Measurements from ENCODE around the gene CENPV.
"Not testable (repeated sequence)": the region's sequence is repeated elsewhere in the genome, so short reads cannot be mapped to it uniquely, and the experiment has no call there.

The CENPV gene

GRCh38 chr17:16314189-16314588, 39.1 kb downstream of the CENPV start:
- DNase-seq (ENCODE audit: low read depth): no peak
- TF ChIP-seq, protein P1, sequence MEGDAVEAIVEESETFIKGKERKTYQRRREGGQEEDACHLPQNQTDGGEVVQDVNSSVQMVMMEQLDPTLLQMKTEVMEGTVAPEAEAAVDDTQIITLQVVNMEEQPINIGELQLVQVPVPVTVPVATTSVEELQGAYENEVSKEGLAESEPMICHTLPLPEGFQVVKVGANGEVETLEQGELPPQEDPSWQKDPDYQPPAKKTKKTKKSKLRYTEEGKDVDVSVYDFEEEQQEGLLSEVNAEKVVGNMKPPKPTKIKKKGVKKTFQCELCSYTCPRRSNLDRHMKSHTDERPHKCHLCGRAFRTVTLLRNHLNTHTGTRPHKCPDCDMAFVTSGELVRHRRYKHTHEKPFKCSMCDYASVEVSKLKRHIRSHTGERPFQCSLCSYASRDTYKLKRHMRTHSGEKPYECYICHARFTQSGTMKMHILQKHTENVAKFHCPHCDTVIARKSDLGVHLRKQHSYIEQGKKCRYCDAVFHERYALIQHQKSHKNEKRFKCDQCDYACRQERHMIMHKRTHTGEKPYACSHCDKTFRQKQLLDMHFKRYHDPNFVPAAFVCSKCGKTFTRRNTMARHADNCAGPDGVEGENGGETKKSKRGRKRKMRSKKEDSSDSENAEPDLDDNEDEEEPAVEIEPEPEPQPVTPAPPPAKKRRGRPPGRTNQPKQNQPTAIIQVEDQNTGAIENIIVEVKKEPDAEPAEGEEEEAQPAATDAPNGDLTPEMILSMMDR (IDR thresholded peaks at IDR 0.05; ENCODE audit: insufficient read depth, low read depth, low read length, missing control alignments): no peak

DNA sequence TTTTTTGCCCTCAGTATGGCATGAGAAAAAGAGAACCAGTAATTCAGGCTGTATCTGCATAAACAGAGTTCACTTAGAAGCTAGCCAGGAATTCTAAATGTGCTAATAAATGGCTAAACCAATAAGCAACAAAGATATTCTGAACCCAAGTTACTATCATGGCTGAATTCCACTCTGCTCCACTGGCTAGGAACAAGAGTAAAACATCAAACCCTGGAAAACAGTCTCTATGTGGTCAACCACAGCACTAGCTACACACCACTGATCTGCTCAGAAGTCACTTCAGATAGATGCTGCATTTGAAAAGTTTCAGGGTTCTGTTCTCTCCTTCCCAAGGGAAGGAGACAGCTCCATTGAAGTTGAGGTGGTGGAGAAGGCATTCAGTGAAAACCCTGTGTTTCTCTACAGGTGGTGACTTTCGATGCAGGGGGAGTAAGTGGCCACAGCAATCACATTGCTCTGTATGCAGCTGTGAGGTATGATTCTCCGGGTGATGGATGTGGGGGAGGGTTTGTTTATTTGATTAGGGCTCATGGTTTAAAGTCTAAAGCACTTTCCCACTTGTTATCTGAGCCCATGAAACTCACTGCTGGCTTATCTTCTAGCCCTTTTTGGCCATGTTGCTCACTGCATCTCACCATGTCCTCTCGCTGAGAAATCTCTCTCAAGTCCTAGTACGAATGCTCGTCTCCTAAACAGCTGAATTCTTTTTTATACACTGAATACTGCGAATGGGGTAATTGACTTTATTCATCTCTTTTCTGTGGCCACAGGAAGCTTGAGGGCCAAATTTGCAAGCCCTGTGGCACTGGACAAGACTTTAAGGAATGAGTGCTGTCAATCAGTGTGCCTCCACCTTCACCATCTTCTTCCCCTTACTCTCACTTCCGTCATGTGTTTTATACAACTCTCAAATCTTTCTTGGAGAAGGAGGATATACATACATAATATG, 39.9 kb downstream of the CENPV start:
- no peak overlapping the region for H3K4me3 ChIP-seq (ENCODE audit: low read length)
- TF ChIP-seq, protein P1 (IDR thresholded peaks at IDR 0.05; ENCODE audit: insufficient read depth, low read depth, low read length, missing control alignments): no peak
- DNase-seq (ENCODE audit: low read depth): no peak

More at GRCh38 chr17:16314189-16314588, 39.1 kb downstream of the CENPV start:
- no peak overlapping the region for H3K4me3 ChIP-seq (ENCODE audit: low read length)

- not testable (repeated sequence) for H3K4me3 ChIP-seq (ENCODE audit: low read length); DNase-seq (ENCODE audit: low read depth)
Observed at GRCh38 chr17:16312061-16312460, 41.2 kb downstream of the CENPV start.

GRCh38 chr17:16306211-16306610, 47.1 kb downstream of the CENPV start:
- TF ChIP-seq, protein P1 (IDR thresholded peaks at IDR 0.05; ENCODE audit: insufficient read depth, low read depth, low read length, missing control alignments): no peak
- DNase-seq (ENCODE audit: low read depth): no peak
- H3K4me3 ChIP-seq (ENCODE audit: low read length): no peak overlapping the region

DNA sequence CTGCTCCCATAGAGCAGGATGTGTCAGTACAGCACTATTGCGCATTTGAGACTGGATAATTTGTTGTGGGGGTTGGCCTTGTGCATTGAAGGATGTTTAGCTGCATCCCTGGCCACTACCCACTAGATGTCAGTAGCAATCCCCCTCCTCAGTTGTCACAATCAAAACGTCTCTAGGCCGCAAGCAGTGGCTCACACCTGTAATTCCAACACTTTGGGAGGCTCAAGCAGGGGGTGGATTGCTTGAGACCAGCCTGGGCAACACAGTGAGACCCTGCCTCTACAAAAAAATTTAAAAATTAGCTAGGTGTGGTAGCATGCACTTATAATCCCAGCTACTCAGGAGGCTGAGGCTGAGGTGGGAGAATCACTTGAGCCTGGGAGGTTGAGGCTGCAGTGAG, 48.4 kb downstream of the CENPV start:
- TF ChIP-seq, protein P1 (IDR thresholded peaks at IDR 0.05; ENCODE audit: insufficient read depth, low read depth, low read length, missing control alignments): peak; percentile 46
- no peak overlapping the region for H3K4me3 ChIP-seq (ENCODE audit: low read length)
- DNase-seq (ENCODE audit: low read depth): peak; percentile 24

DNA sequence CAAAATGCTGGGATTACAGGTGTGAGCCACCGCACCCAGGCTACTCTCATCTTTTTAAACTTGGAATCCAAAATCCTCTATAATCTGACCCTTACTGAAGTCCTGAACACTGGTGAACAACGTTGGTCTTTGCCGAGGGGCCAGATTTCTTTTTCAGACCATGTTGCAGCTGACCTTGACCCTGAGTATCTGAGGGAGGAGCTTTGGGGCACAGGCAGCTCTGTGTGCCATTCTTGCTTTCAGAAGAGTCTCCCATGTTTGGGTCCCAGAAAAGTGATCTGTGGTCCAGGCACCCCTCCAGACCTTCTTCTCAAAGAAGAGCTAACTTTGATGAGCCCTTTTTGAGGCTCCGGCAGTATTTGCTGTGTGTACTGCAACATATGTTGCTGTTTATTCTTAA, 50.4 kb downstream of the CENPV start:
- DNase-seq (ENCODE audit: low read depth): no peak
- TF ChIP-seq, protein P1 (IDR thresholded peaks at IDR 0.05; ENCODE audit: insufficient read depth, low read depth, low read length, missing control alignments): no peak
- no peak overlapping the region for H3K4me3 ChIP-seq (ENCODE audit: low read length)

GRCh38 chr17:16301963-16302855, 51.1 kb downstream of the CENPV start:
- DNase-seq (ENCODE audit: low read depth): peak; percentile 31
- TF ChIP-seq, protein P1 (IDR thresholded peaks at IDR 0.05; ENCODE audit: insufficient read depth, low read depth, low read length, missing control alignments): no peak
- H3K4me3 ChIP-seq (ENCODE audit: low read length): no peak overlapping the region

Data from epithelial cell of esophagus (primary cell).